ENCODE data around the gene SLC7A9. TPM values are rescaled to one million over a fixed set of nuclear protein-coding genes. Genes with fewer than 3 reads are reported as not detected.

SLC7A9 gene
- total RNA-seq, 2 donors from 2014 or later = 3.0 TPM; not detected in 1

DNA sequence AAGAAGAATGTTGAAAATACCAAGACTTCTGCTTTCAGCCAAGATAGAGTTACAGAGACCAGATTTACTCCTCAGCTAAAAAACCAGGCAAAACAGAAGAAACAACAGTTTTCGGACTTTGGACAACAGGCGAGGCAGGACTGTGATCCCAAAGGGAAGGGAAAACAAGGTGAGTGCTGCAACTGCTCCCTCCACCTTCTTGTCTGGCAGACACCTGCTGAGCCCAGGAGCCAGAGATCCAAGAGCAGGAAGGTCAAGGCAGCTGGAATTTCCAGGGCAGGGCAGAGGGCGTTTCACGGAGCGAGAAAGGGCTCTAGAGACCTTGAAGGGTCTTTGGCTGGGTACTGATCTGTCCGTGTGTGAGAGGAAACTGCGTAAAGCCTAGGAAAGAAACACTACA lies 32.9 kb upstream of the SLC7A9 start:
- Histone ChIP-seq H3K36me3 (no peaks in the 10 kb centered on the region), H3K4me1 (no peaks in the 10 kb centered on the region), H3K27ac (no peak overlapping the region), H3K4me3 (no peak overlapping the region), H3K9ac (ENCODE audit: low read depth in 2 of 2, low read length in 2 of 2) (no peak overlapping the region), H3K9me3 (no peaks in the 10 kb centered on the region), H3K27me3 (no peaks in the 10 kb centered on the region)
- TF ChIP-seq, protein P1, sequence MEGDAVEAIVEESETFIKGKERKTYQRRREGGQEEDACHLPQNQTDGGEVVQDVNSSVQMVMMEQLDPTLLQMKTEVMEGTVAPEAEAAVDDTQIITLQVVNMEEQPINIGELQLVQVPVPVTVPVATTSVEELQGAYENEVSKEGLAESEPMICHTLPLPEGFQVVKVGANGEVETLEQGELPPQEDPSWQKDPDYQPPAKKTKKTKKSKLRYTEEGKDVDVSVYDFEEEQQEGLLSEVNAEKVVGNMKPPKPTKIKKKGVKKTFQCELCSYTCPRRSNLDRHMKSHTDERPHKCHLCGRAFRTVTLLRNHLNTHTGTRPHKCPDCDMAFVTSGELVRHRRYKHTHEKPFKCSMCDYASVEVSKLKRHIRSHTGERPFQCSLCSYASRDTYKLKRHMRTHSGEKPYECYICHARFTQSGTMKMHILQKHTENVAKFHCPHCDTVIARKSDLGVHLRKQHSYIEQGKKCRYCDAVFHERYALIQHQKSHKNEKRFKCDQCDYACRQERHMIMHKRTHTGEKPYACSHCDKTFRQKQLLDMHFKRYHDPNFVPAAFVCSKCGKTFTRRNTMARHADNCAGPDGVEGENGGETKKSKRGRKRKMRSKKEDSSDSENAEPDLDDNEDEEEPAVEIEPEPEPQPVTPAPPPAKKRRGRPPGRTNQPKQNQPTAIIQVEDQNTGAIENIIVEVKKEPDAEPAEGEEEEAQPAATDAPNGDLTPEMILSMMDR (IDR thresholded peaks at IDR 0.05) = no peak
- DNase-seq = peak; percentile 74
- intact Hi-C loops (cut with DNase I) = no loop called here

DNA sequence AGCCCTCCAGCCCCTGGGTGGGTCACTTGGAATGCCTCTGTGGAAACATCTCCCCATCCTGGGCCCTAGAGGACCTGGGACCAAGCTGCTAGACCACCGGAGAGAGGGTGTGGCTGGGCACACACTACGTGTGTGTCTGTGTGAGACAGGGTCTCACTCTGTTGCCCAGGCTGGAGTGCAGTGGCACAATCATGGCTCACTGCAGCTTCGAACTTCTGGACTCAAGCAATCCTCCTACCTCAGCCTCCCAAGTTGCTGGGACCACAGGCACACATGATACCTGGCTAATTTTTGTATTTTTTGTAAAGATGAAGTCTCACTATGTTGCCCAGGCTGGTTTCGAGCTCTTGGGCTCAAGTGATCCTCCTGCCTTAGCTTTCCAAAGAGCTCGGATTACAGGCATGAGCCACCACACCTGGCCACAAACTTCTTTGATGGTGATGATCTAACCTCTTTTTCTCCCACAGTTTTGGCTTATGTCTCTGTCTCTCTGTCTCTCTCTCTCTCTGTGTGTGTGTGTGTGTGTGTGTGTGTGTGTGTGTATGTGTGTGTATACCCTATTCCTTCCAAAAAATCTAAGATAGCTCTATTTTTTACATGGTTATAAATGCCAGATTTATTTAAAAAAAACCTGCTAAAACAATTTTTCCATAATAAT lies 32.1 kb upstream of the SLC7A9 start:
- no peak for DNase-seq
- H3K9me3 ChIP-seq = no peaks in the 10 kb centered on the region
- H3K27ac ChIP-seq = no peak overlapping the region

DNA sequence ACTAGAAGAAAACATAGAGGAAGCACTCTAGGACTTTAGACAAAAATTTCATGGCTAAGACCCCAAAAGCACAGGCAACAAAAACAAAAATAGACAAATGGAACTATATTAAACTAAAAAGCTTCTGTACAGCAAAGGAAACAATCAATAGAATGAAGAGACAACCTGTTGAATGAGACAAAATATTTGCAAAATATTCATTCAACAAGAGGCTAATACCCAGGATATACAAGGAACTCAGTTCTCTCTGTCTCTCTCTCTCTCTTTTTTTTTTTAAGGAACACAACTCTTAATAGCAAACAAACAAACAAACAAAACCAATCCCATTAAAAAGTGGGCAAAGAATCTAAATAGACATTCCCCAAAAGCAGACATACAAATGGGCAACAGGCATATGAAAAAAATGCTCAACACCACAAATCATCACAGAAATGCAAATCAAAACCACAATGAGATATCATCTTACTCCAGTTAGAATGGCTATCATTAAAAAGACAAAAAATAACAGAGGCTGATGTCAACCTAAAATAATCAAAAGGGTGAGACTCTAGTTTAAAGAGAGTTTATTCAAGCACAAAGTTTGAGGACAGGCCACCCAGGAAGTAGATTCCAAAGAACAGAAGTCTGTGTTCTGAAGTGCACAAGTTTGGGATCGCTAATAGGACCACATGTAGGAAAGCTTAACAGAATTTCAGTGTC lies 27.1 kb upstream of the SLC7A9 start:
- H3K4me3 ChIP-seq = no peak overlapping the region
- H3K36me3 ChIP-seq = no peaks in the 10 kb centered on the region
- H3K4me1 ChIP-seq = no peaks in the 10 kb centered on the region
- H3K9me3 ChIP-seq = no peaks in the 10 kb centered on the region
- TF ChIP-seq, protein P1 (IDR thresholded peaks at IDR 0.05) = no peak
- H3K27me3 ChIP-seq = no peaks in the 10 kb centered on the region
- intact Hi-C loops (cut with DNase I) = no loop called here
- H3K9ac ChIP-seq (ENCODE audit: low read depth in 2 of 2, low read length in 2 of 2) = no peak overlapping the region
- no peak overlapping the region for H3K27ac ChIP-seq
- no peak for DNase-seq

More for the DNA sequence above, 32.1 kb upstream of the SLC7A9 start:
- Histone ChIP-seq H3K9ac (ENCODE audit: low read depth in 2 of 2, low read length in 2 of 2) (no peak overlapping the region), H3K27me3 (no peaks in the 10 kb centered on the region), H3K4me3 (no peak overlapping the region), H3K4me1 (no peaks in the 10 kb centered on the region), H3K36me3 (no peaks in the 10 kb centered on the region)
- intact Hi-C loops (cut with DNase I) = no loop called here
- TF ChIP-seq, protein P1 (IDR thresholded peaks at IDR 0.05) = no peak

DNA sequence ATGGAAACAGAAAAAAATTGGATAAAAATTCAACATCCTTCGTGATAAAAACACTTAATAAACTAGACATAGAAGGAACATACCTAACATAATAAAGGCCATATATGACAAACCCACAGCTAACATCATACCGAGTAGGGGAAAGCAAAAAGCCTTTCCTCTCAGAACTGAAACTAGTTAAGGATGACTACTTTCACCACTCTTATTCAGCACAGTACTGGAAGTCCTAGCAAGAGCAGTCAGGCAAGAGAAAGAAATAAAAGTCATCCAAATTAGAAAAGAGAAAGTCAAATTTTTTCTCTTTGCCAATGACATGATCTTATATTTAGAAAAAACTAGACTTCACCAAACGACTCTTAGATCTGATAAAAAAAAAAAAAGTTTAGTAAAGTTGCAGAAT lies 25.8 kb upstream of the SLC7A9 start:
- Histone ChIP-seq H3K4me3 (no peak overlapping the region), H3K4me1 (no peaks in the 10 kb centered on the region), H3K9ac (ENCODE audit: low read depth in 2 of 2, low read length in 2 of 2) (no peak overlapping the region), H3K27me3 (no peaks in the 10 kb centered on the region), H3K36me3 (no peaks in the 10 kb centered on the region), H3K27ac (no peak overlapping the region), H3K9me3 (no peaks in the 10 kb centered on the region)
- DNase-seq = no peak
- intact Hi-C loops (cut with DNase I) = no loop called here
- TF ChIP-seq, protein P1 (IDR thresholded peaks at IDR 0.05) = no peak

DNA sequence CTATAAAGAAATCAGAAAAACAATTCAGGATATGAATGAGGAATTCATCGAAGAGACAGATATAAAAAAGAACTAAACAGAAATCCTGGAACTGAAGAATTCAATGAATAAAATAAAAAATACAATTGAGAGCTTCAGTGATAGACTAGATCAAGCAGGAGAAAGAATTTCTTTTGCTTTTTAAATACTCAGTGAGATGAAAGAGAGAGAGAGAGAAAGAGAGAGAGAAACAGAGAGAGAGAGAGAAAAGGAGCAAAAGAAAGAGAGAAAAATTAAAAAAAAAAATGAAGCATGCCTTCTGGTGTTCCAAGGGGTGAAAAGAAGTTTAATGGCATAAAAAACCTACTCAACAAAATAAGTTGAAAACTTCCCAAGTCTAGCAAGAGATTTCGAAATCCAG lies 22.0 kb upstream of the SLC7A9 start:
- TF ChIP-seq, protein P1 (IDR thresholded peaks at IDR 0.05) = no peak
- no peak overlapping the region for H3K27ac ChIP-seq
- no peak for DNase-seq

More for the DNA sequence above, 22.0 kb upstream of the SLC7A9 start:
- Histone ChIP-seq H3K9me3 (no peaks in the 10 kb centered on the region), H3K27me3 (no peaks in the 10 kb centered on the region), H3K4me3 (no peak overlapping the region), H3K4me1 (no peaks in the 10 kb centered on the region), H3K9ac (ENCODE audit: low read depth in 2 of 2, low read length in 2 of 2) (no peak overlapping the region), H3K36me3 (no peaks in the 10 kb centered on the region)
- intact Hi-C loops (cut with DNase I) = no loop called here
